ENCODE measurements around the gene PEAK3.

Gene PEAK3

GRCh38 chr19:2274185-2274711, 7.7 kb downstream of the PEAK3 start:
- no peak for TF ChIP-seq CTCF (IDR thresholded peaks at IDR 0.05; ENCODE audit: borderline replicate concordance, control extremely low read depth, extremely low read depth, insufficient read depth, missing control alignments)
- no peak for DNase-seq (ENCODE audit: low spot score)
- in situ Hi-C loops (cut with MboI; ENCODE audit: low sequenced_read_pairs, unreplicated experiment): no loop called here

GRCh38 chr19:2273356-2274184, 8.4 kb downstream of the PEAK3 start:
- in situ Hi-C loops (cut with MboI; ENCODE audit: low sequenced_read_pairs, unreplicated experiment): no loop called here
- TF ChIP-seq CTCF (IDR thresholded peaks at IDR 0.05; ENCODE audit: borderline replicate concordance, control extremely low read depth, extremely low read depth, insufficient read depth, missing control alignments): peak; percentile 99
- peak; percentile 94 for DNase-seq (ENCODE audit: low spot score)

- no peak for TF ChIP-seq CTCF (IDR thresholded peaks at IDR 0.05; ENCODE audit: borderline replicate concordance, control extremely low read depth, extremely low read depth, insufficient read depth, missing control alignments)
- DNase-seq (ENCODE audit: low spot score): no peak
- in situ Hi-C loops (cut with MboI; ENCODE audit: low sequenced_read_pairs, unreplicated experiment): no loop called here
Measured at GRCh38 chr19:2271234-2272103, 10.5 kb downstream of the PEAK3 start.

- in situ Hi-C loops (cut with MboI; ENCODE audit: low sequenced_read_pairs, unreplicated experiment): no loop called here
- peak; percentile 86 for DNase-seq (ENCODE audit: low spot score)
- no peak for TF ChIP-seq CTCF (IDR thresholded peaks at IDR 0.05; ENCODE audit: borderline replicate concordance, control extremely low read depth, extremely low read depth, insufficient read depth, missing control alignments)
Measured at GRCh38 chr19:2270423-2271233, 11.3 kb downstream of the PEAK3 start.

GRCh38 chr19:2270157-2270422, 11.9 kb downstream of the PEAK3 start:
- no peak for DNase-seq (ENCODE audit: low spot score)
- no peak for TF ChIP-seq CTCF (IDR thresholded peaks at IDR 0.05; ENCODE audit: borderline replicate concordance, control extremely low read depth, extremely low read depth, insufficient read depth, missing control alignments)
- in situ Hi-C loops (cut with MboI; ENCODE audit: low sequenced_read_pairs, unreplicated experiment): no loop called here

Data from GM13976 (cell line).